B cell (primary cell): ENCODE data around the gene PLD4. TPM values are rescaled to one million over a fixed set of nuclear protein-coding genes. Genes with fewer than 3 reads are reported as not detected.

ENCODE experiments used
- ATAC-seq: fragments of 200-7000 bp; cut with Tn5 transposase; one replicate; pipeline ENCODE4 v1.10.0; 2021; ENCODE audit warnings: low read depth, mild to moderate bottlenecking, moderate number of reproducible peaks, moderate library complexity
- CTCF ChIA-PET: fragments of 350-600 bp; sonication (Branson Sonifier 250); formaldehyde crosslinking; loops from one replicate; lab custom pipeline; 2021; ENCODE audit warnings: antibody characterized with exemption, inconsistent platforms; lab: Charles Lee
- POLR2A ChIA-PET: fragments of 350-600 bp; sonication (Branson Sonifier 250); formaldehyde crosslinking; loops from one replicate; lab custom pipeline; 2021; ENCODE audit warnings: antibody characterized with exemption; lab: Charles Lee
- DNase-seq: peaks from one replicate; pipeline ENCODE4 v3.0.0; 2013
- H2AFZ ChIP-seq: 2 replicates; pipeline ENCODE4 v1.6.1; 2012; ENCODE audit warnings: mild to moderate bottlenecking, low read depth, low read length; ENCODE audit not compliant: insufficient read depth, poor library complexity, severe bottlenecking
- H3K27ac ChIP-seq, 2 donors: 1 replicate in 1 of 2; 2 replicates in 1 of 2; pipeline ENCODE4 v1.5.1; 2012 to 2013; ENCODE audit warnings: low read length in 2 of 2, mild to moderate bottlenecking in 2 of 2, moderate library complexity in 1 of 2
- H3K27me3 ChIP-seq, 4 experiments: fragments of 200-600 bp in 1 of 4; sonication (generic) in 1 of 4; replicated peaks in 1 of 4; 1 replicate in 2 of 4; 2 replicates in 2 of 4; pipeline versions ENCODE4 v1.6.1 to v1.7.0; 2013 to 2016; ENCODE audit warnings: low read length in 3 of 4, mild to moderate bottlenecking in 2 of 4, mixed read lengths in 1 of 4, moderate library complexity in 1 of 4; ENCODE audit not compliant: insufficient read depth in 4 of 4, control insufficient read depth in 3 of 4; ENCODE audit errors: control extremely low read depth in 1 of 4
- H3K36me3 ChIP-seq, 2 experiments: replicated peaks in 1 of 2; 1 replicate in 1 of 2; 2 replicates in 1 of 2; pipeline versions ENCODE4 v1.6.1 to v1.7.1; 2013; ENCODE audit warnings: low read length in 1 of 2; ENCODE audit not compliant: insufficient read depth in 2 of 2, control insufficient read depth in 1 of 2; ENCODE audit errors: control extremely low read depth in 1 of 2, extremely low read depth in 1 of 2
- H3K4me1 ChIP-seq, 2 donors: fragments of 200-600 bp in 1 of 2; sonication (generic) in 1 of 2; 1 replicate in 1 of 2; 2 replicates in 1 of 2; pipeline versions ENCODE4 v1.5.1 to v1.6.1; 2013 to 2017; ENCODE audit warnings: low read length in 2 of 2; ENCODE audit not compliant: control insufficient read depth in 2 of 2, insufficient read depth in 2 of 2
- H3K4me2 ChIP-seq: replicated peaks from 2 replicates; pipeline ENCODE3; 2012; ENCODE audit warnings: mild to moderate bottlenecking, low read depth, low read length; ENCODE audit not compliant: poor library complexity, severe bottlenecking
- H3K4me3 ChIP-seq, 5 experiments: fragments of 200-600 bp in 1 of 5; sonication (generic) in 1 of 5; 1 replicate in 3 of 5; 2 replicates in 2 of 5; pipeline versions ENCODE4 v1.5.1 to v1.7.0; 2011 to 2016; ENCODE audit warnings: low read length in 4 of 5, mild to moderate bottlenecking in 4 of 5, low read depth in 2 of 5, control low read depth in 1 of 5, moderate library complexity in 1 of 5; ENCODE audit not compliant: insufficient read depth in 1 of 5; ENCODE audit errors: control extremely low read depth in 1 of 5, extremely low read depth in 1 of 5
- H3K79me2 ChIP-seq: fragments of 200-600 bp; sonication (generic); one replicate; pipeline ENCODE4 v1.6.0; 2016; ENCODE audit warnings: low read length; ENCODE audit not compliant: control insufficient read depth, insufficient read depth
- H3K9ac ChIP-seq: fragments of 200-600 bp; sonication (generic); 2 replicates; pipeline ENCODE4 v1.6.1; 2017; ENCODE audit warnings: mild to moderate bottlenecking, low read length, moderate library complexity
- H3K9me3 ChIP-seq, 3 donors: one replicate each; pipeline versions ENCODE4 v1.6.1 to v1.7.1; 2013; ENCODE audit warnings: low read length in 2 of 3; ENCODE audit not compliant: control insufficient read depth in 2 of 3, insufficient read depth in 1 of 3; ENCODE audit errors: control extremely low read depth in 1 of 3
- H4K20me1 ChIP-seq: 2 replicates; pipeline ENCODE4 v1.6.0; 2012; ENCODE audit warnings: mild to moderate bottlenecking, low read length; ENCODE audit not compliant: insufficient read depth, control insufficient read depth, poor library complexity, severe bottlenecking
- H3K27ac Mint-ChIP-seq: one replicate; pipeline ENCODE4 v1.8.0; 2021; ENCODE audit warnings: mixed read lengths
- H3K27me3 Mint-ChIP-seq: one replicate; pipeline ENCODE4 v1.8.0; 2021; ENCODE audit warnings: mixed read lengths
- H3K4me1 Mint-ChIP-seq: one replicate; pipeline ENCODE4 v1.8.0; 2021; ENCODE audit warnings: mixed read lengths
- H3K4me3 Mint-ChIP-seq: one replicate; pipeline ENCODE4 v1.8.0; 2021; ENCODE audit warnings: mixed read lengths
- H3K9me3 Mint-ChIP-seq: one replicate; pipeline ENCODE4 v1.8.0; 2022; ENCODE audit warnings: mixed read lengths; ENCODE audit not compliant: insufficient read depth
- CTCF ChIP-seq: fragments of 200-600 bp; IDR thresholded peaks from one replicate; pipeline ENCODE4 v1.8.0; 2022; ENCODE audit warnings: antibody characterized with exemption, mild to moderate bottlenecking
- EZH2 ChIP-seq: IDR thresholded peaks from 2 replicates; pipeline ENCODE4 v1.6.1; 2012; ENCODE audit warnings: borderline replicate concordance, low read depth, mild to moderate bottlenecking, moderate library complexity, low read length; ENCODE audit not compliant: insufficient read depth, poor library complexity, severe bottlenecking
- WGBS: methylation state at CpG from one replicate; pipeline ENCODE4 v1.1.5; 2013; ENCODE audit warnings: missing lambda C conversion rate; ENCODE audit not compliant: insufficient coverage; 5-methylcytosine and 5-hydroxymethylcytosine counted together
- intact Hi-C: fragments of 100-400 bp; cut with micrococcal nuclease; formaldehyde crosslinking; loops from one replicate; pipeline ENCODE4 v1.10.0; 2022
- polyA plus RNA-seq: library from polyadenylated mRNA; depleted of rRNA; stranded (reverse); fragments of >200 nt; gene quantifications from 2 replicates; pipeline ENCODE4 v1.2.3, GENCODE V29; 2012
- total RNA-seq, 2 donors: library from RNA; stranded (reverse); fragments of 120-200 nt in 1 of 2; gene quantifications; 1 replicate in 1 of 2; 2 replicates in 1 of 2; pipeline versions ENCODE4 v1.2.3 to v1.2.4, GENCODE V29; 2013 to 2022

The PLD4 gene
- total and polyA plus RNA-seq, 2 donors (not counting 1 experiment from before 2014, with no cell fraction given) = 49.9 to 79.7 TPM

DNA sequence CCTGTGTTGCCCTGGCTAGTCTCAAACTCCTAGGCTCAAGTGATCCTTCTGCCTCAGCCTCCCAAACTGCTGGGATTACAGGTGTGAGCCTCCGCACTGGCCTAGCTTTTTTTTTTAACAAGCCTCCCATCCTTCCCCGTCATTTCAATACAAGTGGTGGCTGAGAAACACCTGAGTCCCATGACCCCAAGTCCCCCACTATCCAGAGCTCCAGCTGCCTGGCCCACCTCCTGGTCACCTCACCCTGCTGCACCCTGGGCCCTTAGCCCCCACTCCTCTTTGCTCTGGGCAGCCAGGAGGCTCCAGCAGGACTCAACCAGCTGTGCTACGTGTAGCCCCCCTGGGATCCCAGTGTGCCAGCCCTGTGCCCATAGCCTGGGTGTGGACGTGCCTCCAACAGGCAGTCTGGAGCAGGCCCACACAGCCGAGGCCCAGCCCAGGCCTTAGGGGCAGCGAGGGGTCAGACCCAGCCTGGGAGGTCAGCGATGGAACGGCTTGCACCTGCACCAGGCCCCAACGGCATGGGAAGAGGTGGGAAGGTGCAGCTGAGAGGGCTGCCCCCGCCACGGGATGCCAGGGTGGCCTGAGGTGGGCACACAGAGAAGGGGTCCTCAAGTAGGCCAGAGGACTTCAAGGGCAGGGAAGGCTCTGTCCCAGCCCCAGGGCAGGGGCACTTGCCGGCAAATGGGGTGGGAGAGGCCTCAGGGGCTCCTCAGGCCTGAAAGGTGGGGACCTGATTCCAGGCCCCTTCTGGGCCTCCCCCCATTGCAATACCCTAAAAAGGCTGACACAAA is 47.0 kb downstream of the PLD4 start:
- Histone ChIP-seq H3K9me3 (peaks cover 0 to 13% (median 0%) of the 10 kb centered on the region in 3 donors), H3K36me3 (no peaks in the 10 kb centered on the region), H2AFZ (no peak overlapping the region), H3K27ac (no peak overlapping the region), H3K9ac (no peak overlapping the region), H3K4me1 (peaks cover 24 to 31% of the 10 kb centered on the region in 2 donors), H4K20me1 (no peaks in the 10 kb centered on the region), H3K27me3 (peaks cover 0 to 40% (median 16%) of the 10 kb centered on the region in 4 experiments), H3K79me2 (no peaks in the 10 kb centered on the region), H3K4me3 (no peak overlapping the region), H3K4me2 (no peak overlapping the region)
- no peak overlapping the region for H3K27ac Mint-ChIP-seq
- H3K27me3 Mint-ChIP-seq = peaks cover 23% of the 10 kb centered on the region
- intact Hi-C loops = no loop called here
- WGBS = 88% methylated on average over 11 of the region's 12 CpGs
- ChIA-PET POLR2A (interaction anchor here (0.6 to 1.0 kb wide), 2 partner anchors 74 to 325 kb away, joined by 4 to 6 read pairs; no protein-coding TSS in a partner anchor), CTCF (interaction anchor here (0.6 to 6.7 kb wide), 3 partner anchors 10 to 73 kb away, joined by 3 to 132 read pairs (median 3); no protein-coding TSS in a partner anchor)
- no peak overlapping the region for H3K4me3 Mint-ChIP-seq
- H3K4me1 Mint-ChIP-seq = peaks cover 23% of the 10 kb centered on the region
- DNase-seq (no peak), ATAC-seq (no peak)
- no peak for TF ChIP-seq CTCF
- TF ChIP-seq EZH2 = no peak
- H3K9me3 Mint-ChIP-seq = no peaks in the 10 kb centered on the region
